Sigmoid colon (tissue), 4 donors: ENCODE results near the gene YDJC.

Source experiments
- CTCF ChIP-seq, 4 experiments: fragments of 450-650 bp in 3 of 4; fragments of 200-600 bp in 1 of 4; IDR thresholded peaks; one replicate each; pipeline ENCODE4 v1.5.1; 2016 to 2019; ENCODE audit warnings: antibody characterized with exemption in 4 of 4, mild to moderate bottlenecking in 3 of 4, moderate library complexity in 2 of 4
- EP300 ChIP-seq, 4 donors: sonication (generic); formaldehyde crosslinking; IDR thresholded peaks; one replicate each; pipeline ENCODE4 v1.6.1; 2017; ENCODE audit warnings: antibody characterized with exemption in 4 of 4

- TF ChIP-seq EP300 (IDR thresholded peaks at IDR 0.05) (no peak), CTCF (IDR thresholded peaks at IDR 0.05) (no peak)
Measured at GRCh38 chr22:21624880-21625791, 4.7 kb downstream of the YDJC start.
